HCT116 (cell line): ENCODE data around the gene MLEC. TPM values are rescaled to one million over a fixed set of nuclear protein-coding genes. Genes with fewer than 3 reads are reported as not detected.

Experiments
- ATAC-seq: fragments of 200-7000 bp; cut with Tn5 transposase; 2 replicates; pipeline ENCODE4 v1.9.1; 2020; ENCODE audit warnings: mild to moderate bottlenecking, moderate library complexity
- BruUV-seq: library from RNA; stranded (reverse); fragments of 400-500 nt; replicated peaks from 2 replicates; lab custom pipeline; 2021; lab: Mats Ljungman, UMichigan
- CTCF ChIA-PET: fragments of 300-600 bp; sonication (Branson Sonifier 250); formaldehyde crosslinking; loops from one replicate; lab custom pipeline; 2021; ENCODE audit warnings: antibody characterized with exemption; lab: Charles Lee
- POLR2A ChIA-PET: fragments of 300-600, 350-600 bp; sonication (Branson Sonifier 250); formaldehyde crosslinking; loops from one replicate; lab custom pipeline; 2021; ENCODE audit warnings: antibody characterized with exemption; lab: Charles Lee
- RAD21 ChIA-PET, 2 experiments: fragments of 300-600 bp; sonication (Branson Sonifier 250); formaldehyde crosslinking; loops; one replicate each; lab custom pipeline; 2023; ENCODE audit warnings: low total read pairs in 2 of 2; ENCODE audit not compliant: uncharacterized antibody in 2 of 2, unreplicated experiment in 2 of 2, low non-redundant PET in 1 of 2; lab: Charles Lee
- DNase-seq: peaks from one replicate; pipeline ENCODE4 v3.0.0-alpha.2; 2010; ENCODE audit warnings: low read depth, low spot score
- H2AFZ ChIP-seq: fragments of 200-600 bp; shearing (Covaris generic), sonication (generic); 2 replicates; pipeline ENCODE4 v1.6.1; 2017; ENCODE audit warnings: low read depth, mixed run types, mixed read lengths, antibody characterized with exemption, low read length; ENCODE audit not compliant: poor library complexity, severe bottlenecking
- H3K27ac ChIP-seq: 2 replicates; pipeline ENCODE4 v1.5.1; 2012; ENCODE audit warnings: low read depth, low read length
- H3K27me3 ChIP-seq: fragments of 200-600 bp; sonication (generic); 2 replicates; pipeline ENCODE4 v1.6.1; 2016; ENCODE audit warnings: mixed run types, low read length, mixed read lengths; ENCODE audit not compliant: insufficient read depth
- H3K36me3 ChIP-seq, 2 experiments: fragments of 200-500 bp in 1 of 2; fragments of 200-600 bp in 1 of 2; sonication (Bioruptor generic) in 1 of 2; sonication (generic) in 1 of 2; 2 replicates each; pipeline versions ENCODE4 v1.5.1 to v1.6.1; 2014 to 2016; ENCODE audit warnings: low read length in 2 of 2, inconsistent platforms in 1 of 2, mixed read lengths in 1 of 2, mixed run types in 1 of 2; ENCODE audit not compliant: insufficient read depth in 2 of 2, control insufficient read depth in 1 of 2
- H3K4me1 ChIP-seq, 2 experiments: fragments of 200-600 bp in 1 of 2; sonication (generic) in 1 of 2; 2 replicates each; pipeline versions ENCODE4 v1.5.1 to v1.6.1; 2012 to 2017; ENCODE audit warnings: low read length in 2 of 2, inconsistent platforms in 1 of 2, mild to moderate bottlenecking in 1 of 2, mixed read lengths in 1 of 2, mixed run types in 1 of 2, moderate library complexity in 1 of 2; ENCODE audit not compliant: insufficient read depth in 2 of 2, control insufficient read depth in 1 of 2
- H3K4me2 ChIP-seq: fragments of 200-600 bp; sonication (generic); 2 replicates; pipeline ENCODE4 v1.6.1; 2017; ENCODE audit warnings: mixed run types, low read length, mixed read lengths
- H3K4me3 ChIP-seq, 2 experiments: fragments of 200-600 bp in 1 of 2; sonication (generic) in 1 of 2; replicated peaks in 1 of 2; 2 replicates each; pipeline ENCODE4 v1.5.1; 2011 to 2016; ENCODE audit warnings: low read length in 2 of 2, control low read depth in 1 of 2, low read depth in 1 of 2, mild to moderate bottlenecking in 1 of 2, mixed read lengths in 1 of 2, mixed run types in 1 of 2
- H3K79me2 ChIP-seq: fragments of 200-600 bp; sonication (generic); 2 replicates; pipeline ENCODE4 v1.6.1; 2017; ENCODE audit warnings: mild to moderate bottlenecking, mixed run types, low read length, moderate library complexity, mixed read lengths; ENCODE audit not compliant: insufficient read depth
- H3K9ac ChIP-seq: fragments of 200-600 bp; sonication (generic); 2 replicates; pipeline ENCODE4 v1.6.1; 2016; ENCODE audit warnings: low read length, mixed read lengths
- H3K9me2 ChIP-seq: fragments of 200-600 bp; sonication (generic), shearing (Covaris generic); 2 replicates; pipeline ENCODE4 v1.6.1; 2017; ENCODE audit warnings: mixed run types, mild to moderate bottlenecking, moderate library complexity; ENCODE audit not compliant: insufficient read depth
- H3K9me3 ChIP-seq, 2 experiments: fragments of 200-500 bp in 1 of 2; fragments of 200-600 bp in 1 of 2; sonication (Bioruptor generic) in 1 of 2; sonication (generic) in 1 of 2; 2 replicates each; pipeline ENCODE4 v1.6.1; 2014 to 2017; ENCODE audit warnings: low read length in 2 of 2, mixed read lengths in 2 of 2, inconsistent platforms in 1 of 2, low read depth in 1 of 2, mild to moderate bottlenecking in 1 of 2, mixed run types in 1 of 2, moderate library complexity in 1 of 2; ENCODE audit not compliant: control insufficient read depth in 1 of 2, insufficient read depth in 1 of 2
- H4K20me1 ChIP-seq: fragments of 200-600 bp; sonication (generic), shearing (Covaris generic); 2 replicates; pipeline ENCODE4 v1.6.1; 2017; ENCODE audit warnings: mixed run types, mild to moderate bottlenecking, moderate library complexity; ENCODE audit not compliant: insufficient read depth
- CBX3 ChIP-seq: IDR thresholded peaks from 2 replicates; pipeline ENCODE4 v1.6.1; 2012; ENCODE audit warnings: low read depth
- CTCF ChIP-seq, 3 experiments: fragments of 200-600 bp in 1 of 3; sonication (generic) in 1 of 3; IDR thresholded peaks in 2 of 3; conservative IDR thresholded peaks in 1 of 3; 2 replicates each; pipeline ENCODE4 v1.5.1; 2012 to 2017; ENCODE audit warnings: low read depth in 2 of 3, low read length in 2 of 3, antibody characterized with exemption in 1 of 3, borderline replicate concordance in 1 of 3, control low read depth in 1 of 3, mild to moderate bottlenecking in 1 of 3, mixed read lengths in 1 of 3, mixed run types in 1 of 3, moderate library complexity in 1 of 3; ENCODE audit not compliant: insufficient read depth in 1 of 3
- ELF1 ChIP-seq: IDR thresholded peaks from 2 replicates; pipeline ENCODE4 v1.6.1; 2012; ENCODE audit warnings: low read depth, borderline replicate concordance
- EZH2 ChIP-seq: fragments of 200-600 bp; sonication (generic); IDR thresholded peaks from 2 replicates; pipeline ENCODE4 v1.6.1; 2017; ENCODE audit warnings: antibody characterized with exemption, mixed run types
- FOSL1 ChIP-seq: IDR thresholded peaks from 2 replicates; pipeline ENCODE4 v1.6.1; 2012; ENCODE audit warnings: low read depth
- JUND ChIP-seq: IDR thresholded peaks from 2 replicates; pipeline ENCODE4 v1.6.1; 2012
- POLR2A ChIP-seq: IDR thresholded peaks from 2 replicates; pipeline ENCODE4 v1.7.0; 2011; ENCODE audit warnings: borderline replicate concordance; ENCODE audit not compliant: insufficient read depth, insufficient read length; ENCODE audit errors: extremely low read depth
- POLR2AphosphoS5 ChIP-seq: IDR thresholded peaks from 2 replicates; pipeline ENCODE4 v1.6.1; 2011; ENCODE audit warnings: mild to moderate bottlenecking, low read depth, low read length, moderate library complexity
- RAD21 ChIP-seq: IDR thresholded peaks from 2 replicates; pipeline ENCODE4 v1.6.1; 2012; ENCODE audit warnings: low read depth, mild to moderate bottlenecking
- SP1 ChIP-seq: IDR thresholded peaks from 2 replicates; pipeline ENCODE4 v1.6.1; 2012; ENCODE audit warnings: low read depth
- SRF ChIP-seq: IDR thresholded peaks from 2 replicates; pipeline ENCODE4 v1.6.1; 2012; ENCODE audit warnings: low read depth
- TCF7L2 ChIP-seq: IDR thresholded peaks from 2 replicates; pipeline ENCODE4 v1.7.0; 2011; ENCODE audit warnings: borderline replicate concordance, inconsistent platforms; ENCODE audit not compliant: insufficient read depth, insufficient read length; ENCODE audit errors: extremely low read depth
- ZNF274 ChIP-seq: fragments of 200-500 bp; sonication (Bioruptor generic); IDR thresholded peaks from 2 replicates; pipeline ENCODE4 v1.6.1; 2014; ENCODE audit warnings: mild to moderate bottlenecking, low read depth, low read length, inconsistent platforms
- intact Hi-C: fragments of 100-400 bp; cut with micrococcal nuclease; formaldehyde crosslinking; loops from 2 replicates; pipeline ENCODE4 v1.10.0; 2022
- total RNA-seq: library from RNA; stranded (reverse); gene quantifications from one replicate; pipeline ENCODE4 v1.2.1, GENCODE V29; 2021; ENCODE audit not compliant: unreplicated experiment
- TF ChIP-seq, protein P1 (sequence below): IDR thresholded peaks from 2 replicates; pipeline ENCODE4 v1.6.1; 2012
- TF ChIP-seq, protein P2 (sequence below): IDR thresholded peaks from 2 replicates; pipeline ENCODE4 v1.6.1; 2011; ENCODE audit warnings: mild to moderate bottlenecking, low read length, moderate library complexity; ENCODE audit not compliant: insufficient replicate concordance; ENCODE audit errors: extremely low read depth
- TF ChIP-seq, protein P3 (sequence below): IDR thresholded peaks from 2 replicates; pipeline ENCODE4 v1.6.1; 2012

MLEC gene
- total RNA-seq, 1 experiment from 2014 or later: 152 TPM

DNA sequence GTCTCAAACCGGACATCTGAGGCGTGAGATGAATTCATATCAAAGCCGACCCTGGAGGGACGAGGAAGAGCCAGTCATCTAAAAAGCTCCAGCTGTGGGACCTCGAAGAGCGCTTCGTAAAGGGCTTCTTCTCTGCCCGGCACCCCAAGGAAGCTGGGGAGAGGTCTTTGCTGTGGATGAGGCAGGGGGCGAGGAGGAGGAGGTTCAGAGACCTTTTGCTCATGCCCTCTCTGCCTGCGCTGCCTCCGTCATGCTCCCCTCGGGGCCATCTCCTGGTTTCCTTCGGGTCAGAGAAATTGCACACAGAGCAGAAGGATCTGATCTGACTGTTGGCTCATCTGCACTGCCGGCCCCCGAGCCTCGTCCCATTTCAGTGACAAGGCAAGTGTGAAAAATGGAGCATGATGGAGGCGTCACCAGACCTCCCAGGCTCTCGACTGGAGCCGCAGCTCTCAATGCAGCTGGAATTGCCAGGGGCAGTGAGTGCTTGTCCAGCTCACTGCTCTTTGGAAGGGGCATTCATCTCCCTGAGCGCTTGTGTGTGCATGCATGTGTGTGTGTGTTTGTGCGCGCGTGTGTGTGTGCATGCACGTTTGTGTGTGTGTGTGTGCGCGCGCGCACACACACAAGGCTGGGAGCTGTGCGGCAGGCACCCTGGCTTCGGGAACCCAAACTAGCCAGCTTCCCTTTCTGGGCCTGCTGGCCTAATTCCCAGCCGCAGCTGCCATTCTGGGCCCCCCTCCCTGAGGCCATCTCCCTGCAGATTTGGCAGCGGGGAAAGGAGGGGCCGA is 37.3 kb upstream of the MLEC start:
- Histone ChIP-seq H3K27me3 (no peaks in the 10 kb centered on the region; the same call in 1 of the 2 replicates), H3K79me2 (no peaks in the 10 kb centered on the region), H2AFZ (peak overlapping the region; percentile 98), H3K9me3 (no peaks in the 10 kb centered on the region), H3K36me3 (no peaks in the 10 kb centered on the region), H3K9ac (0 out of 2 replicates have a peak overlapping the region, but pooled peaks have one; percentile 57), H3K4me1 (peaks cover 5 to 32% of the 10 kb centered on the region in 2 experiments; a peak in 3 of 4 replicates), H3K9me2 (no peaks in the 10 kb centered on the region), H3K4me2 (peak overlapping the region; percentile 98), H3K4me3 (peak overlapping the region in 1 of 2 experiments; percentile 59; a peak in 1 of 4 replicates), H4K20me1 (no peaks in the 10 kb centered on the region), H3K27ac (no peak overlapping the region)
- DNase-seq: no peak
- ATAC-seq: peak; percentile 6; the same call in 1 of the 2 replicates
- ChIA-PET CTCF (interaction anchor here (0.7 to 2.6 kb wide), 26 partner anchors 9 to 356 kb away, joined by 3 to 34 read pairs (median 3); partner anchors contain the start of genes COQ5, POP5 and SIRT4), POLR2A (interaction anchor here (0.6 kb wide), 2 partner anchors 181 to 348 kb away, joined by 3 to 6 read pairs; partner anchors contain the start of gene SIRT4), RAD21 (interaction anchor here (0.6 to 1.5 kb wide), 3 partner anchors 9 to 336 kb away, joined by 3 to 4 read pairs (median 3); partner anchors contain the start of gene CABP1 (in 1 of the 2))
- intact Hi-C loops: loop anchor here (1.0 to 10.0 kb wide), 5 partner anchors 65 to 355 kb away; partner anchors contain the start of gene COX6A1
- no TSS peak for BruUV-seq
- TF ChIP-seq RAD21 (no peak), ELF1 (no peak), ZNF274 (no peak), TCF7L2 (no peak), SP1 (no peak), POLR2A (no peak), POLR2AphosphoS5 (no peak), FOSL1 (no peak), EZH2 (no peak), SRF (no peak), CTCF (IDR thresholded peaks at IDR 0.05 in 2 of 3, conservative IDR thresholded peaks at IDR 0.05 in 1 of 3; ENCODE audit: borderline replicate concordance in 1 of 3, insufficient read depth in 1 of 3, low read depth in 2 of 3, low read length in 2 of 3) (no peak), CBX3 (no peak), JUND (no peak)
- TF ChIP-seq, protein P1, sequence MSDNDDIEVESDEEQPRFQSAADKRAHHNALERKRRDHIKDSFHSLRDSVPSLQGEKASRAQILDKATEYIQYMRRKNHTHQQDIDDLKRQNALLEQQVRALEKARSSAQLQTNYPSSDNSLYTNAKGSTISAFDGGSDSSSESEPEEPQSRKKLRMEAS: no peak
- TF ChIP-seq, protein P2, sequence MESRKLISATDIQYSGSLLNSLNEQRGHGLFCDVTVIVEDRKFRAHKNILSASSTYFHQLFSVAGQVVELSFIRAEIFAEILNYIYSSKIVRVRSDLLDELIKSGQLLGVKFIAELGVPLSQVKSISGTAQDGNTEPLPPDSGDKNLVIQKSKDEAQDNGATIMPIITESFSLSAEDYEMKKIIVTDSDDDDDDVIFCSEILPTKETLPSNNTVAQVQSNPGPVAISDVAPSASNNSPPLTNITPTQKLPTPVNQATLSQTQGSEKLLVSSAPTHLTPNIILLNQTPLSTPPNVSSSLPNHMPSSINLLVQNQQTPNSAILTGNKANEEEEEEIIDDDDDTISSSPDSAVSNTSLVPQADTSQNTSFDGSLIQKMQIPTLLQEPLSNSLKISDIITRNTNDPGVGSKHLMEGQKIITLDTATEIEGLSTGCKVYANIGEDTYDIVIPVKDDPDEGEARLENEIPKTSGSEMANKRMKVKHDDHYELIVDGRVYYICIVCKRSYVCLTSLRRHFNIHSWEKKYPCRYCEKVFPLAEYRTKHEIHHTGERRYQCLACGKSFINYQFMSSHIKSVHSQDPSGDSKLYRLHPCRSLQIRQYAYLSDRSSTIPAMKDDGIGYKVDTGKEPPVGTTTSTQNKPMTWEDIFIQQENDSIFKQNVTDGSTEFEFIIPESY: no peak
- TF ChIP-seq, protein P3, sequence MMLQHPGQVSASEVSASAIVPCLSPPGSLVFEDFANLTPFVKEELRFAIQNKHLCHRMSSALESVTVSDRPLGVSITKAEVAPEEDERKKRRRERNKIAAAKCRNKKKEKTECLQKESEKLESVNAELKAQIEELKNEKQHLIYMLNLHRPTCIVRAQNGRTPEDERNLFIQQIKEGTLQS: no peak
